Measurements from ENCODE around the gene GATAD2B. TPM values are rescaled to one million over a fixed set of nuclear protein-coding genes. Genes with fewer than 3 reads are reported as not detected.
"Not testable (repeated sequence)": the region's sequence is repeated elsewhere in the genome, so short reads cannot be mapped to it uniquely, and the experiment has no call there.

GATAD2B gene
- polyA plus RNA-seq, 3 donors = 25.0 to 26.5 (median 25.5) TPM

DNA sequence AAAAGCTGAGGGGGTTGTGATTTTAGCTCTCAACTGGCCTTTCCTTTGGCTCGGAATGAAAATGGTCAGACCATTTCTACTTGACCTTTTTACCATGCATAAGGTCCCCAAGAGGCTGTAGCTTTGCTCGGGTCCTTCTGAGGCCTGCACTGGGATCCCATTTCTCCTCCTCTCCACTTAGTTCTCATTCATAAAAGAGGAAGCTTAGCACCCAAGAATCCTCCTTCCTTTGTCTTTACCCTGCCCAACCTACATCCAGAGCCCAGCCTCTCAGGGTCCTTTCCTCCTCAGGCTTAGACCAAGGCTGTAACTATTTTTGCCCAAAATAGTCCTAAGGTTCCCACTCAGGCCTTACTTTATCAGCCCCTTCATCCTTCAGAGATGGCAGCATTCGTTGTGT is 153.6 kb downstream of the GATAD2B start:
- no peak for DNase-seq (ENCODE audit: low read depth in 3 of 3, low spot score in 2 of 3)

DNA sequence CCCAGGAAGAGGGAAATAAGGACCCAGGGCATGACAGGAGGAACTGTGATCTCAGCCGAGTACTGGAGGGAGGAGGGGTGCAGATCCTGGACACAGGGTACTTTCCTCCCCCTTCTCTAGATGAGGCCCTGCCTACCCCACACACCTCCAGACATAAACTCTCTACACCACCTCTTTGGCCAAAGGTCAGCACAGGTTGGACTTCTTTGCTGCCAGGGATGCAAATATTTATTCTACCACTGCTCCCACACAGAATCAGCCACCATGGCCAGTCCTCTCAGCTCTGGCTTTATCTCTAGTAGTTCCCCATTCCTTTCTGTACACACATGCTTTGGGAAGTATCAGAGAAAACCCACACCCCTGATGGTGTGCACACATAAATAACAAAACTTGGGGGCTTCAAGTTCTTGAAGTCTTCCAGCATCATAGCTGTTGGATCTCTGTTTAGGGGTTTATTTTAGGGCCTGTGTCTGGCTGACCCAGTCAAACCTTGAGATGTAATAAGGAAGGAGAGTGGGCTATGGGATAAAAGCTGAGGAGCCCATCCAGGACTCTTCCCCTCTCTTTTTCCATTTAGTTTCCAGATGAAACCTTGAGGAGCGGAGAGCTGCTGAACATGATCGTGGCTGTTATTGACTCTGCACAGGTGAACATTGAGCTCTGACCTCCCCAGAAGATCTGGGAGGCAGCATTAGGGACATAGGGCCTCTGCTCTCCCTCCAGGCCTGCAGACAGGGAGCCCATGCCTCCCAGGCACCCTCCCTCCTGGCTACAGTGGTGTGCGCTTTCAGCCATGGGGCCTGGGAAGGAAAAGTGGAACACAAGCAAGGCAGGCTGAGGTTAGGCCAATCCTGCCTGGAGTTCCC is 154.2 kb downstream of the GATAD2B start:
- DNase-seq (ENCODE audit: low read depth in 3 of 3, low spot score in 2 of 3) = no peak

DNA sequence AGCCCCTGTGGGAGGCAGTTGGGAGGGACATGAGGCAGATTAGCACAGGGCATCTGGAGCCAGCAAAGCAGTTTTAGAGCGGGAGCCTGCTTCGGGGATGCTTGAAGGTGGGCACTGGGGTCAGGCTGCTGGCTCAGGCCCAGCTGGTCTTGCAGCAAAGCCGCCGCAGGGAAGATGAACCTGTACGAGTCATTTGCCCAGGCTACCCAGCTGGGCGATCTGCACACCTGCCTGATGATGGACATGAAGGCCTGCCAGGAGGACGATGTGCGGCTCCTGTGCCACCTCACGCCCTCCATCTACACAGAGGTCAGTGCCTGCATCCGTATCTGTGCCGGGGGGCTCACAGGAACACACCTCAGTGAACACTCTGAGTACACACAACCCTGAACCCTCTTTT is 155.3 kb downstream of the GATAD2B start:
- no peak for DNase-seq (ENCODE audit: low read depth in 3 of 3, low spot score in 2 of 3)

DNA sequence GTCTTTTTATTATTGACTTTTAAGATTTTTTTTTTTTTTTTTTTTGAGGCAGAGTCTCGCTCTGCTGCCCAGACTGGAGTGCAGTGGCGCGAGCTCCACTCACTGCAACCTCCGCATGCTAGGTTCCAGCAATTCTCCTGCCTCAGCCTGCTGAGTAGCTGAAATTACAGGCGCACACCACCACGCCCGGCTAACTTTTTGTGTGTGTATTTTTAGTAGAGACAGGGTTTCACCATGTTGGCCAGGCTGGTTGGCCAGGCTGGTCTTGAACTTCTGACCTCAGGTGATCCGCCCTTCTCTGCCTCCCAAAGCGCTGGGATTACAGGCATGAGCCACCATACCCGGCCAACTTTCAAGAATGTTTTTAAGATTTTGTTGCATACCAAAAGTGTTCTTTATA is 156.1 kb downstream of the GATAD2B start:
- DNase-seq (ENCODE audit: low read depth in 3 of 3, low spot score in 2 of 3) = not testable (repeated sequence)

DNA sequence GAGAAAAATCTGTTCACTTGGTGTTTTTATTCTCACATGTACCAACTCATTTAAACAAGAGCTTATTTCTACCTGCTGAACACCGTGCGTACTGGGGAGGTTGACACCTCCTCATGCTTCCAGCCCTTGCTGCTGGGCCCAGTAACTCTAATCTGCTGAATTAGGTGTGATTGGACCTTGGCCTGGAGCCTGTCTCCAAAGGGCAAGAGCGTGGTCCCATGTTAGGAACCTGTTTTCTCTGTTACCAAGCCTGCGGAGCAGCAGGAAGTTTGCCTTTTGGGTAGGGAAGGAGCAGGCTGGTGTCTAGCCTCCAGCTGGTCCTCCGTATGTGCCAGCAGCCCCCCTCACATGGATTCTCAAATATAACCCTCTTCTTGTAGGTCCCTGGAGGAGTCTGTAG is 158.5 kb downstream of the GATAD2B start:
- DNase-seq (ENCODE audit: low read depth in 3 of 3, low spot score in 2 of 3) = no peak

DNA sequence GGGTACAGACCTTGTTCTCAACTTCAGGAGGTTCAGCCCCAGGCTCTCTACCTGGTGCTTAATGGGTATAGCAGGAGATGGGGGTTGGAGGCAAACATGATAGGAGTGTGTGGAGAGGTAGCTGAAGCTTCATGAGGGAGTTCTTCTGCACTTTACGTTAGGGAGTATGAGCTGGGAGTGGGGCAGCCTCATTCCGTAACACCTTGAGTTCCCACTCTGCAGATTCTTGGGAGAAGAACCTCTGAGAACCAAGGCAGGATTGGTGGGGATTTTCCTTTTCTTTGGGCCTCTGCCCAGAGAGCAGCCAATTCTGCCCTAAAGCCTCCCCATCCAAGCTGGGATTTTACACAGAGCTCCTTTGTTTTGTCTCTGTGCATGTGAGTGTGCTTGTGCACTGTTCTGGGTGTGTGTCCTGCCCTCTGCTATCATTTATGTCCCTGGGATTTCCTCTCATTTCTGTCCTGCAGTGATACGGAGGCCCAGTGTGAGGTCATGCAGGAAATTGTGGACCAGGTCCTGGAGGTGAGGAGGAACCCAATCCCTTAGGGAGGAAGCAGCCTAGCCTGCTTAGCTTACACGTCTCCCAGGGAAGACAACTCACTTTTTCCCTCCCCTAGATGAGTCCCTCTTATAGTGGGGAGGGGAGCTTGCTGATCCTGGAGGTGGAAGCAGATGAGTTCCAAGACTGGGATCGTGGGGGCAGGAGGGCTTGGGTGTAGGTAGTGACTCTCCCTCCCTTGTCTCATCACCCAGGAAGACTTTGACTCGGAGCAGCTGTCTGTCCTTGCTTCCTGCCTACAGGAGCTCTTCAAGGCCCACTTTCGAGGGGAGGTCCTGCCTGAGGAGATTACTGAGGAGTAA is 159.2 kb downstream of the GATAD2B start:
- DNase-seq (ENCODE audit: low read depth in 3 of 3, low spot score in 2 of 3) = no peak

DNA sequence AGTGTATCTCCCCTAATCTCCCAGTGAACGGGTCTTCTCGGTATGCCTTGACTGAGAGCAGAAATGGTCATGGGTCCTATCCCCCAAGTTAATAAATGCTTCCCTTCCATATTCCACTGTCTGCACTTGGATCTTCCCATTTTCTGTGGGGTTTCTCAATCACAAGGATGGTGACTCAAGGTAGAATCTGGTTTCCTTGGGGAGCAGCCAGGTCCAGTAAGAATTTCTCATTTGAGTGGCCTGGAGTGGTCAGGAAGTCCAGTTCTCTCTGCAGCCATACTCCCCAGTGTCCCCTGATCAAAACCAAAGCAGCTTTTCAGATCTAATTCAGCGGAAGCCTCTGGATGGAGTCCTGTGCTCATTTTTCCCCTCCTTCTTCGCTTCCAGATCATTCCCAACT is 162.3 kb downstream of the GATAD2B start:
- DNase-seq (ENCODE audit: low read depth in 3 of 3, low spot score in 2 of 3) = no peak

Other genes with a start within 250 kb of the GATAD2B start
- 10 to 100 TPM; 64.0 to 77.4 (median 67.5) TPM for gene NPR1, start 244.3 kb downstream of the GATAD2B start, polyA plus RNA-seq (ENCODE audit: insufficient read length in 3 of 3)
- gene INTS3, start 194.9 kb downstream of the GATAD2B start, polyA plus RNA-seq (ENCODE audit: insufficient read length in 3 of 3) = 10 to 100 TPM; 84.0 to 91.5 (median 85.5) TPM
- gene SLC27A3, start 147.6 kb downstream of the GATAD2B start, polyA plus RNA-seq (ENCODE audit: insufficient read length in 3 of 3) = 10 to 100 TPM; 31.5 to 33.3 (median 33.0) TPM
- 10 to 100 TPM; 24.5 to 27.2 (median 25.2) TPM for gene DENND4B, start 23.7 kb upstream of the GATAD2B start, polyA plus RNA-seq (ENCODE audit: insufficient read length in 3 of 3)
- 10 to 100 TPM; 33.9 to 35.2 (median 34.1) TPM for gene CRTC2, start 35.6 kb upstream of the GATAD2B start, polyA plus RNA-seq (ENCODE audit: insufficient read length in 3 of 3)
- 10 to 100 TPM; 82.7 to 89.8 (median 89.2) TPM for gene SLC39A1, start 40.6 kb upstream of the GATAD2B start, polyA plus RNA-seq (ENCODE audit: insufficient read length in 3 of 3)
- 10 to 100 TPM; 31.9 to 37.9 (median 32.3) TPM for gene CREB3L4, start 44.9 kb upstream of the GATAD2B start, polyA plus RNA-seq (ENCODE audit: insufficient read length in 3 of 3)
- 100 to 1,000 TPM; 102 to 114 (median 114) TPM for gene JTB, start 54.7 kb upstream of the GATAD2B start, polyA plus RNA-seq (ENCODE audit: insufficient read length in 3 of 3)
- 100 to 1,000 TPM; 178 to 193 (median 182) TPM for gene RAB13, start 63.4 kb upstream of the GATAD2B start, polyA plus RNA-seq (ENCODE audit: insufficient read length in 3 of 3)
- 1,000 to 10,000 TPM; 3,554 to 3,620 (median 3,570) TPM for gene RPS27, start 67.8 kb upstream of the GATAD2B start, polyA plus RNA-seq (ENCODE audit: insufficient read length in 3 of 3)
- under 1 TPM; 0.03 to 0.04 (median 0.04) TPM for gene NUP210L, start 232.1 kb upstream of the GATAD2B start, polyA plus RNA-seq (ENCODE audit: insufficient read length in 3 of 3)

Measured in right renal cortex interstitium (tissue), 3 donors.